HL-60 (cell line): ENCODE measurements around the gene LGI2.

Experiments used
- CTCF ChIP-seq: IDR thresholded peaks from one replicate; pipeline ENCODE4 v1.5.1; 2011; ENCODE audit warnings: low read length, control low read depth, inconsistent platforms; ENCODE audit not compliant: insufficient read depth
- GABPA ChIP-seq: IDR thresholded peaks from 2 replicates; pipeline ENCODE4 v1.6.1; 2012; ENCODE audit warnings: low read depth
- POLR2AphosphoS5 ChIP-seq: IDR thresholded peaks from 2 replicates; pipeline ENCODE4 v1.6.1; 2012; ENCODE audit warnings: low read depth
- REST ChIP-seq: IDR thresholded peaks from 2 replicates; pipeline ENCODE4 v1.6.1; 2012; ENCODE audit warnings: low read depth; ENCODE audit not compliant: insufficient replicate concordance

GRCh38 chr4:25078523-25078922 lies 47.8 kb upstream of the LGI2 start:
- no peak for TF ChIP-seq CTCF
- no peak for TF ChIP-seq POLR2AphosphoS5
- TF ChIP-seq GABPA = no peak
- no peak for TF ChIP-seq REST
